Measurements from ENCODE around the gene DEXI.

- TF ChIP-seq CTCF (IDR thresholded peaks at IDR 0.05): no peak
- TF ChIP-seq ZFX (IDR thresholded peaks at IDR 0.05; ENCODE audit: borderline replicate concordance): no peak
These were observed 11.5 kb downstream of the DEXI start for GRCh38 chr16:10930755-10931093.

Data from 22Rv1 (cell line).